ENCODE results near the gene TRMT44.

DNA sequence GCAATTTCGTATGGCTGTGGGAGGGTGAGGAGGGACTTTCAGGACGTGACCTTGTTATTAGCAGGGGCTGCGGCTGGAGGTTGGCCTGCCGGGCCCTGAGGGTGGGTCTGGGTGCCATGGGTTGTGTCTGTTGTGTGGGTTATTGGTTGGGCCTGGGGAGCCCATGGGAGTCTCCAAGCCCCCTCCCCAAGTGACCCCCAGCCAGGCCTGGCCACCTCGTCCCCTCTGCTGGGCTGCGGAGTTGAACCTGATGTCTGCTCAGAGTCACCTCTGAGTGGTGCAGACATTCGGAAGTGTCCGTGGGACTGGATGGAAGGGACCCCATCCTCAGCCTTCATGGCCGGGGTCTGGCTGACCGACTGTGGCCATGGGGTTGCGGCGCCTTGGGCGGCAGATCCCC is 67.7 kb downstream of the TRMT44 start:
- TF ChIP-seq EZH2phosphoT487 (IDR thresholded peaks at IDR 0.05; ENCODE audit: borderline replicate concordance) = no peak
- no peak for TF ChIP-seq POLR2AphosphoS5 (IDR thresholded peaks at IDR 0.05; ENCODE audit: low read depth, low read length)
- TF ChIP-seq, protein P1, sequence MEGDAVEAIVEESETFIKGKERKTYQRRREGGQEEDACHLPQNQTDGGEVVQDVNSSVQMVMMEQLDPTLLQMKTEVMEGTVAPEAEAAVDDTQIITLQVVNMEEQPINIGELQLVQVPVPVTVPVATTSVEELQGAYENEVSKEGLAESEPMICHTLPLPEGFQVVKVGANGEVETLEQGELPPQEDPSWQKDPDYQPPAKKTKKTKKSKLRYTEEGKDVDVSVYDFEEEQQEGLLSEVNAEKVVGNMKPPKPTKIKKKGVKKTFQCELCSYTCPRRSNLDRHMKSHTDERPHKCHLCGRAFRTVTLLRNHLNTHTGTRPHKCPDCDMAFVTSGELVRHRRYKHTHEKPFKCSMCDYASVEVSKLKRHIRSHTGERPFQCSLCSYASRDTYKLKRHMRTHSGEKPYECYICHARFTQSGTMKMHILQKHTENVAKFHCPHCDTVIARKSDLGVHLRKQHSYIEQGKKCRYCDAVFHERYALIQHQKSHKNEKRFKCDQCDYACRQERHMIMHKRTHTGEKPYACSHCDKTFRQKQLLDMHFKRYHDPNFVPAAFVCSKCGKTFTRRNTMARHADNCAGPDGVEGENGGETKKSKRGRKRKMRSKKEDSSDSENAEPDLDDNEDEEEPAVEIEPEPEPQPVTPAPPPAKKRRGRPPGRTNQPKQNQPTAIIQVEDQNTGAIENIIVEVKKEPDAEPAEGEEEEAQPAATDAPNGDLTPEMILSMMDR (IDR thresholded peaks at IDR 0.05 in 2 of 3, conservative IDR thresholded peaks at IDR 0.05 in 1 of 3; ENCODE audit: borderline replicate concordance in 1 of 3, insufficient read depth in 1 of 3, low read depth in 2 of 3, low read length in 2 of 3) = no peak
- TF ChIP-seq YY1 (IDR thresholded peaks at IDR 0.05; ENCODE audit: extremely low read depth, insufficient replicate concordance, low read depth, low read length) = no peak
- TF ChIP-seq SRF (IDR thresholded peaks at IDR 0.05; ENCODE audit: low read depth) = no peak
- no peak for TF ChIP-seq CEBPB (IDR thresholded peaks at IDR 0.05; ENCODE audit: low read depth)
- no peak for TF ChIP-seq SP1 (IDR thresholded peaks at IDR 0.05; ENCODE audit: low read depth)
- TF ChIP-seq EZH2 (IDR thresholded peaks at IDR 0.05) = no peak
- TF ChIP-seq EGR1 (IDR thresholded peaks at IDR 0.05; ENCODE audit: low read depth) = no peak
- no peak for TF ChIP-seq FOSL1 (IDR thresholded peaks at IDR 0.05; ENCODE audit: low read depth)
- TF ChIP-seq RAD21 (IDR thresholded peaks at IDR 0.05; ENCODE audit: low read depth) = no peak
- TF ChIP-seq ZNF274 (IDR thresholded peaks at IDR 0.05; ENCODE audit: low read depth, low read length) = no peak
- TF ChIP-seq, protein P2, sequence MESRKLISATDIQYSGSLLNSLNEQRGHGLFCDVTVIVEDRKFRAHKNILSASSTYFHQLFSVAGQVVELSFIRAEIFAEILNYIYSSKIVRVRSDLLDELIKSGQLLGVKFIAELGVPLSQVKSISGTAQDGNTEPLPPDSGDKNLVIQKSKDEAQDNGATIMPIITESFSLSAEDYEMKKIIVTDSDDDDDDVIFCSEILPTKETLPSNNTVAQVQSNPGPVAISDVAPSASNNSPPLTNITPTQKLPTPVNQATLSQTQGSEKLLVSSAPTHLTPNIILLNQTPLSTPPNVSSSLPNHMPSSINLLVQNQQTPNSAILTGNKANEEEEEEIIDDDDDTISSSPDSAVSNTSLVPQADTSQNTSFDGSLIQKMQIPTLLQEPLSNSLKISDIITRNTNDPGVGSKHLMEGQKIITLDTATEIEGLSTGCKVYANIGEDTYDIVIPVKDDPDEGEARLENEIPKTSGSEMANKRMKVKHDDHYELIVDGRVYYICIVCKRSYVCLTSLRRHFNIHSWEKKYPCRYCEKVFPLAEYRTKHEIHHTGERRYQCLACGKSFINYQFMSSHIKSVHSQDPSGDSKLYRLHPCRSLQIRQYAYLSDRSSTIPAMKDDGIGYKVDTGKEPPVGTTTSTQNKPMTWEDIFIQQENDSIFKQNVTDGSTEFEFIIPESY (IDR thresholded peaks at IDR 0.05; ENCODE audit: extremely low read depth, insufficient replicate concordance, low read length) = no peak
- TF ChIP-seq, protein P3, sequence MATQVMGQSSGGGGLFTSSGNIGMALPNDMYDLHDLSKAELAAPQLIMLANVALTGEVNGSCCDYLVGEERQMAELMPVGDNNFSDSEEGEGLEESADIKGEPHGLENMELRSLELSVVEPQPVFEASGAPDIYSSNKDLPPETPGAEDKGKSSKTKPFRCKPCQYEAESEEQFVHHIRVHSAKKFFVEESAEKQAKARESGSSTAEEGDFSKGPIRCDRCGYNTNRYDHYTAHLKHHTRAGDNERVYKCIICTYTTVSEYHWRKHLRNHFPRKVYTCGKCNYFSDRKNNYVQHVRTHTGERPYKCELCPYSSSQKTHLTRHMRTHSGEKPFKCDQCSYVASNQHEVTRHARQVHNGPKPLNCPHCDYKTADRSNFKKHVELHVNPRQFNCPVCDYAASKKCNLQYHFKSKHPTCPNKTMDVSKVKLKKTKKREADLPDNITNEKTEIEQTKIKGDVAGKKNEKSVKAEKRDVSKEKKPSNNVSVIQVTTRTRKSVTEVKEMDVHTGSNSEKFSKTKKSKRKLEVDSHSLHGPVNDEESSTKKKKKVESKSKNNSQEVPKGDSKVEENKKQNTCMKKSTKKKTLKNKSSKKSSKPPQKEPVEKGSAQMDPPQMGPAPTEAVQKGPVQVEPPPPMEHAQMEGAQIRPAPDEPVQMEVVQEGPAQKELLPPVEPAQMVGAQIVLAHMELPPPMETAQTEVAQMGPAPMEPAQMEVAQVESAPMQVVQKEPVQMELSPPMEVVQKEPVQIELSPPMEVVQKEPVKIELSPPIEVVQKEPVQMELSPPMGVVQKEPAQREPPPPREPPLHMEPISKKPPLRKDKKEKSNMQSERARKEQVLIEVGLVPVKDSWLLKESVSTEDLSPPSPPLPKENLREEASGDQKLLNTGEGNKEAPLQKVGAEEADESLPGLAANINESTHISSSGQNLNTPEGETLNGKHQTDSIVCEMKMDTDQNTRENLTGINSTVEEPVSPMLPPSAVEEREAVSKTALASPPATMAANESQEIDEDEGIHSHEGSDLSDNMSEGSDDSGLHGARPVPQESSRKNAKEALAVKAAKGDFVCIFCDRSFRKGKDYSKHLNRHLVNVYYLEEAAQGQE (IDR thresholded peaks at IDR 0.05; ENCODE audit: low read depth) = no peak
